Gastroesophageal sphincter (tissue), 3 donors: ENCODE results near the gene PRUNE2.

Experiments used
- CTCF ChIP-seq, 4 experiments: fragments of 200-600 bp in 2 of 4; fragments of 450-650 bp in 2 of 4; sonication (generic) in 1 of 4; IDR thresholded peaks; one replicate each; pipeline ENCODE4 v1.5.1; 2017 to 2019; ENCODE audit warnings: antibody characterized with exemption in 4 of 4, mild to moderate bottlenecking in 2 of 4, moderate library complexity in 2 of 4
- POLR2A ChIP-seq, 2 donors: fragments of 450-650 bp; IDR thresholded peaks; one replicate each; pipeline ENCODE4 v1.6.1; 2017; ENCODE audit warnings: antibody characterized with exemption in 2 of 2, mild to moderate bottlenecking in 2 of 2, moderate library complexity in 1 of 2
- POLR2AphosphoS5 ChIP-seq: sonication (generic); formaldehyde crosslinking; IDR thresholded peaks from one replicate; pipeline ENCODE4 v1.6.1; 2017; ENCODE audit warnings: antibody characterized with exemption

DNA sequence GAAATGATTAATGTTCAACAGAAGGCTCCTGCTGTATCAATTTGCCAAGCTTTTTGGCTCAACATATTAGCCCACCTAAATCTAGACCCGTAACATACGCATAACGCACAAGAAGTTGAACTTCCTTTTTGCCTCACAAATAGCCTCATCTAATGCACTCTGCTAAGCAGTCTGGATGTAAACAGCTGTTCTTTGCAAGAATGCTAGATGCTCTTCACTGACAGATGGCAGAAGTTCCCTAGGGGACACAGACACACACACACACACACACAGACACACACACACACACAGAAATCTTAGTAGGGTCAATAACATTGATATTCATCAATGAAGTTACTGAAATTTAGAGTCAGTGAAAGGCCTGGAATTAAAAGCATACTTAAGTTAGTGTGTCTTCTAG, 154.9 kb downstream of the PRUNE2 start:
- TF ChIP-seq CTCF (IDR thresholded peaks at IDR 0.05) (no peak), POLR2A (IDR thresholded peaks at IDR 0.05) (no peak), POLR2AphosphoS5 (no peak)
